Loucy (cell line): Measurements from ENCODE around the gene OPRL1.

Source experiments
- EZH2phosphoT487 ChIP-seq: fragments of 200-600 bp; IDR thresholded peaks from 2 replicates; pipeline ENCODE4 v1.6.1; 2018; ENCODE audit warnings: antibody characterized with exemption, mild to moderate bottlenecking, moderate library complexity, borderline replicate concordance
- TF ChIP-seq, protein P1 (sequence below): fragments of 200-600 bp; sonication (generic); conservative IDR thresholded peaks from 2 replicates; pipeline ENCODE4 v1.5.1; 2014; ENCODE audit warnings: mild to moderate bottlenecking, antibody characterized with exemption, low read length

GRCh38 chr20:64114356-64114971 is 34.6 kb downstream of the OPRL1 start:
- TF ChIP-seq, protein P1, sequence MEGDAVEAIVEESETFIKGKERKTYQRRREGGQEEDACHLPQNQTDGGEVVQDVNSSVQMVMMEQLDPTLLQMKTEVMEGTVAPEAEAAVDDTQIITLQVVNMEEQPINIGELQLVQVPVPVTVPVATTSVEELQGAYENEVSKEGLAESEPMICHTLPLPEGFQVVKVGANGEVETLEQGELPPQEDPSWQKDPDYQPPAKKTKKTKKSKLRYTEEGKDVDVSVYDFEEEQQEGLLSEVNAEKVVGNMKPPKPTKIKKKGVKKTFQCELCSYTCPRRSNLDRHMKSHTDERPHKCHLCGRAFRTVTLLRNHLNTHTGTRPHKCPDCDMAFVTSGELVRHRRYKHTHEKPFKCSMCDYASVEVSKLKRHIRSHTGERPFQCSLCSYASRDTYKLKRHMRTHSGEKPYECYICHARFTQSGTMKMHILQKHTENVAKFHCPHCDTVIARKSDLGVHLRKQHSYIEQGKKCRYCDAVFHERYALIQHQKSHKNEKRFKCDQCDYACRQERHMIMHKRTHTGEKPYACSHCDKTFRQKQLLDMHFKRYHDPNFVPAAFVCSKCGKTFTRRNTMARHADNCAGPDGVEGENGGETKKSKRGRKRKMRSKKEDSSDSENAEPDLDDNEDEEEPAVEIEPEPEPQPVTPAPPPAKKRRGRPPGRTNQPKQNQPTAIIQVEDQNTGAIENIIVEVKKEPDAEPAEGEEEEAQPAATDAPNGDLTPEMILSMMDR: no peak
- no peak for TF ChIP-seq EZH2phosphoT487
